Activated T-cell treated with anti-CD3 and anti-CD28 coated beads, Interleukin-2, amount 50 U/mL, for 72 hours (primary cell): ENCODE measurements around the gene BTG3. TPM values are rescaled to one million over a fixed set of nuclear protein-coding genes. Genes with fewer than 3 reads are reported as not detected.

Experiments
- total RNA-seq, 2 donors: library from RNA; stranded (reverse); gene quantifications; one replicate each; pipeline ENCODE4 v1.2.3, GENCODE V29; 2022

The BTG3 gene
- total RNA-seq, 2 donors from 2014 or later: 33.8 to 35.0 TPM

Other genes starting within 250 kb of the BTG3 start
- gene CXADR, start 99.9 kb downstream of the BTG3 start, total RNA-seq: under 1 TPM; 0.23 to 0.48 TPM
- 10 to 100 TPM; 22.7 to 24.2 TPM for gene C21orf91, start 206.5 kb upstream of the BTG3 start, total RNA-seq